ENCODE data around the gene CDK11A.
A peak's percentile ranks its signal among the peaks of the same experiment; 100 is the strongest.
"Not testable (repeated sequence)": the region's sequence is repeated elsewhere in the genome, so short reads cannot be mapped to it uniquely, and the experiment has no call there.

Gene CDK11A

DNA sequence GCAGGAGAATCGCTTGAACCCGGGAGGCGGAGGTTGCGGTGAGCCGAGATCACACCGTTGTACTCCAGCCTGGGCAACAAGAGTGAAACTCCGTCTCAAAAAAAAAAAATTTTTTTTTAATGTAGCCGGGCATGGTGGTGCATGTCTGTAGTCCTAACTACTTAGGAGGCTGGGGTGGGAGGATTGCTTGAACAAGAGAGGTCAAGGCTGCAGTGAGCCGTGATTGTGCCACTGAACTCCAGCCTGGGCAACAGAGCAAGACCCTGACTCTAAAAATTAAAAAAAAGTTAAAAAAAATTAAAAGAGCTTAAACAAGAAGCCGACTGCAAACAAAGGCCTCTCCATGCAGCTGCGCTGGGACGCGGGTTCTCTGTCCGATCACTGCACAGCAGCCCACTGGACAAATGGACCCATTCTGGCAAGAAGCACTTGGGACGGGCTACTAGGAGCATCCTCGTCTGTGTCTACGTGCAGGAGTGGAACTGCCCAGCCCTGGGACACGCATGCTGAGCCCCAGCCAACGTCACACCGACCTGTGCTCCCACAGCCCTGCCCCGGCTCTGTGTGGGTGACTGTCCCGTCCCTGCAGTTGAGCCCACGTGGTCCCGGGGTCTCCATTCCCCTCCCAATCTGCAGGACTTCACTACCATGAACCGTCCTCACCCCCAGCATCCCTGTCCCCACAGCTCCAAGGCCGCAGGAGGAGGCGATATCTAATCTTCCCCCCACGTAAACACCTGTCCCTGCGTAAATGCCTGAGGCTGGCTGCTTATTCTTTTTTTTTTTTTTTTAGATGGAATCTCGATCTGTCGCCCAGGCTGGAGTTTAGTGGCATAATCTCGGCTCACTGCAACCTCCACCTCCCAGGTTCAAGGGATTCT is 43.9 kb downstream of the CDK11A start:
- H3K27me3 ChIP-seq: no peaks in the 10 kb centered on the region
- H3K4me3 ChIP-seq: no peak overlapping the region
- H3K27ac ChIP-seq: no peak overlapping the region
- intact Hi-C loops (cut with DNase I; ENCODE audit: low total_unique reads): no loop called here
- peaks cover 0 to 49% (median 3%) of the 10 kb centered on the region in 4 donors for H3K4me1 ChIP-seq
- H3K9me3 ChIP-seq: no peaks in the 10 kb centered on the region
- peaks cover 0 to 23% (median 9%) of the 10 kb centered on the region in 3 donors for H3K36me3 ChIP-seq
- TF ChIP-seq, protein P1, sequence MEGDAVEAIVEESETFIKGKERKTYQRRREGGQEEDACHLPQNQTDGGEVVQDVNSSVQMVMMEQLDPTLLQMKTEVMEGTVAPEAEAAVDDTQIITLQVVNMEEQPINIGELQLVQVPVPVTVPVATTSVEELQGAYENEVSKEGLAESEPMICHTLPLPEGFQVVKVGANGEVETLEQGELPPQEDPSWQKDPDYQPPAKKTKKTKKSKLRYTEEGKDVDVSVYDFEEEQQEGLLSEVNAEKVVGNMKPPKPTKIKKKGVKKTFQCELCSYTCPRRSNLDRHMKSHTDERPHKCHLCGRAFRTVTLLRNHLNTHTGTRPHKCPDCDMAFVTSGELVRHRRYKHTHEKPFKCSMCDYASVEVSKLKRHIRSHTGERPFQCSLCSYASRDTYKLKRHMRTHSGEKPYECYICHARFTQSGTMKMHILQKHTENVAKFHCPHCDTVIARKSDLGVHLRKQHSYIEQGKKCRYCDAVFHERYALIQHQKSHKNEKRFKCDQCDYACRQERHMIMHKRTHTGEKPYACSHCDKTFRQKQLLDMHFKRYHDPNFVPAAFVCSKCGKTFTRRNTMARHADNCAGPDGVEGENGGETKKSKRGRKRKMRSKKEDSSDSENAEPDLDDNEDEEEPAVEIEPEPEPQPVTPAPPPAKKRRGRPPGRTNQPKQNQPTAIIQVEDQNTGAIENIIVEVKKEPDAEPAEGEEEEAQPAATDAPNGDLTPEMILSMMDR (IDR thresholded peaks at IDR 0.05): no peak
- peak in 1 of 2 donors; percentile 34 for DNase-seq

DNA sequence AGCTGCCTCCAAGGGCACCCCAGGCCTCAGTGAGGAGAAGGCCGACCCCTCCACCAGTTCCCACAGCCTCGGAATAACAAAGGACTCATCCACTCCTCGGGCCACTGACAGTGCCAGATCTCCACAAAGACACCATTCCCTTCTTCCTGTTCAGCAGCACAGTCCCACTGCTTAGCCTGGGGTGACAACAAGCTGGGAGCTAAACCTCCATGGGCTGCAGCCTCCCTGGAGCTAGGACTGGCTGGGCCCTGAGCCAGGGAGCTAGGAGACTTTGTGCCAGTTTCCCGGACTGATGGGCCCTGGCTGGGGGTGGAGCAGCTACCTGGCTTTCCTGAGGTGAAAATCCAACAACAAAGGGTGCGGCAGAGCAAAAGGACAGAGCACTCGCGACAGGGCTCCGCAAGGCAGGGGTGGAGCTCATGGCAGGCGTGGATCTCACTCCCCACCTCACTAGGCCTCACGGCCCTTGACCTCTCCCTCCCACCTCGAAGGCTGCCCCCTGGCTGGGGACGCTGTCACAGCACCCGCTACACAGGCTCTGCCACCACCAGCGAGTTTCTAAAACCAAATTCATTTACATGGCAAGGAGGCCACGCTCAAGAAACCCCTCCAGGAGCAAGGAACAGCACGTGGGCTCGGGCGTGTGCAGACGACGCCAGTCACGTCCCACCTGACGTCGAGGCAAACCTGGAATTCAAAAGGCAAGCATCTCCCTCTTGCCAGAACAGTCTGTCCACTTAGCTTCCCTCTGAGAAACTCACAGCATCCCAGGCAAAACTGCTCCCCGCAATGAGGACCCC is 45.4 kb downstream of the CDK11A start:
- DNase-seq: peak in 1 of 2 donors; percentile 48
- H3K4me1 ChIP-seq: peaks cover 0 to 42% (median 3%) of the 10 kb centered on the region in 4 donors
- no peak overlapping the region for H3K27ac ChIP-seq
- no peaks in the 10 kb centered on the region for H3K9me3 ChIP-seq
- TF ChIP-seq, protein P1 (IDR thresholded peaks at IDR 0.05): no peak
- H3K4me3 ChIP-seq: no peak overlapping the region
- intact Hi-C loops (cut with DNase I; ENCODE audit: low total_unique reads): no loop called here
- peaks cover 0 to 36% (median 9%) of the 10 kb centered on the region in 3 donors for H3K36me3 ChIP-seq
- no peaks in the 10 kb centered on the region for H3K27me3 ChIP-seq

DNA sequence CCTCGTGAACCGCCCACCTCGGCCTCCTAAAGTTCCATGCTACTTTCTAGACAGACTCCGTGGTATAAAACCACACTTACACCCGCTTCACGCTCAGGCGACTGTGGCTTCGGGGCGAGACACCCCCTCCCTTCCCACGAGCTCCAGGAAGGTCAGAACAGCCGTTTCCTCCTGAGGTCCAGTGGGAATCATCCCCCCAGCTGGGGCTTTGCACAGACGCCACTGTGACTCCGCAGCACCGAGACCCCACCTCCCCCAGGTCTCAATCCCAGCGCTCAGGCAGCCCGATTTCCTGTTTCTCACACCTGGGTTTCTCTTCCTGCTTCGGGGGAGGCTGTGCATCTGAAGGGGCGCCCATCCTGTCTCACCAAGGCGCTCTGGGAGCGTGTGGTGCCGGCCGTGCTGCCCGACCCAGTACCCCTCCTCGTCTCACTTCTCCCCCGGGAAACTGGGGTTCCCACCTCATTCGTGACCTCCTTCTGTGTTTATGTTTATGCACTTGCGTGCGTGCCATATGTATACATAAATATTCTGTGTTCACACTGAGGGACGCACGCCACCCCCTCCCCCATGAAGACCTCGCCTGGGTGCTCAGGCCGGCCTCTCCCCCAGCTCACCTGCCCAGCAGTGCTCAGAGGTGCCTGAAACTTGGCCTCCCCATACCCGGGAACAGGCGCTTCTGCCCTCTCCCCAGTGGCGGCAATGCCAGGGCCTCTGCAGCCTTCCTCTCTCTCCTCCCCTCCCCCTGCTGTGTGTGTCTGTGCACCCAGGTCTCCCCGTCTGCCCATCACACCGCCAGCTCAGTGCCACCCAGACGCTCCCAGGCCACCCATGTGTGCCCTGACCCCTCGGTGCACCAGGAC is 46.2 kb downstream of the CDK11A start:
- TF ChIP-seq, protein P1 (IDR thresholded peaks at IDR 0.05): no peak
- DNase-seq: peak in 1 of 2 donors; percentile 60
- no peak overlapping the region for H3K4me3 ChIP-seq

DNA sequence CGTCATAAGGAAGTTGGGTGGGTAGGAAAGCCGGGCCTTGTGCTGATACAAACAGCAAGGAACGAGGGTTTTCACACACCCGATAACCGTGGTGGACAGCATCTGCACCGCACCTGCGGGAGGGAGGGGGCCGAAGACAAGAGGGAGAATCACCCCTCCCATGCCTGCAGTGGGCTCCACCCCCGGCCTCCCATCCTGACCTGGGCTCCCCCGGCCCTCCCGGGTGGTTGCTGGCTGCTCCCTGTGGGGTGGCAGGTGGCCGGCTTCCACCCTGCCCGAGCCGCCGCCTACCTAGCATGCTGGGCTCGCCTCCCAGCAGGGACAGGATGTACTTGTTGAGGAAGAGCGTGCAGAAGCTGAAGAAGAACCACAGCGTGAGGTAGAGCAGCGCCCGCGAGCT is 48.1 kb downstream of the CDK11A start:
- peaks cover 15 to 50% (median 19%) of the 10 kb centered on the region in 3 donors for H3K36me3 ChIP-seq
- H3K9me3 ChIP-seq; H3K27me3 ChIP-seq; H3K27ac ChIP-seq; H3K4me3 ChIP-seq; intact Hi-C loops (cut with DNase I; ENCODE audit: low total_unique reads): not testable (repeated sequence)
- peaks cover 0 to 30% (median 3%) of the 10 kb centered on the region in 4 donors for H3K4me1 ChIP-seq
- DNase-seq: peak in 1 of 2 donors; percentile 35

More for the DNA sequence above, 46.2 kb downstream of the CDK11A start:
- intact Hi-C loops (cut with DNase I; ENCODE audit: low total_unique reads): no loop called here
- Histone ChIP-seq H3K36me3 (peaks cover 0 to 41% (median 6%) of the 10 kb centered on the region in 3 donors), H3K4me1 (peaks cover 0 to 34% (median 3%) of the 10 kb centered on the region in 4 donors), H3K9me3 (no peaks in the 10 kb centered on the region), H3K27me3 (no peaks in the 10 kb centered on the region), H3K27ac (no peak overlapping the region)

DNA sequence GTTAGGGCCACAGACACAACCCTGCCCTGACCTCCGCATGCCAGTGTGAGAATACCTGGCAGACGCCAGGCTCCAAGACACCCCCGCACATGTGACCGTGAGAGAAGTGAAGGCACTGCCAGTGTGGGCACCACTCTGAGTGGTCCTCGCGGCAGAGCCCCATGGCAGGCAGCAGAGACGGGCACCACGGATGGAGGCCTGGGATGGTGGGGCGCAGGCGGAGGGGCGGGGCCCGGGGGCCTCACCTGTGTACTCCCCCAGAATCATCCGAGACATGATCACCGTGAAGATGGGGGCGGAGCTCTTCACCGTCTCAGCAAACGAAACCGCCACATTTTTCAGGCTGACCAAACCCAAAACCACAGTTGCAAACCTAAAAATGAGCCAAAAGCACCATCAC is 48.9 kb downstream of the CDK11A start:
- intact Hi-C loops (cut with DNase I; ENCODE audit: low total_unique reads); H3K27me3 ChIP-seq; H3K4me3 ChIP-seq; H3K9me3 ChIP-seq; H3K27ac ChIP-seq: not testable (repeated sequence)
- peaks cover 0 to 24% (median 3%) of the 10 kb centered on the region in 4 donors for H3K4me1 ChIP-seq
- peak in 1 of 2 donors; percentile 12 for DNase-seq
- peaks cover 19 to 59% (median 25%) of the 10 kb centered on the region in 3 donors for H3K36me3 ChIP-seq

DNA sequence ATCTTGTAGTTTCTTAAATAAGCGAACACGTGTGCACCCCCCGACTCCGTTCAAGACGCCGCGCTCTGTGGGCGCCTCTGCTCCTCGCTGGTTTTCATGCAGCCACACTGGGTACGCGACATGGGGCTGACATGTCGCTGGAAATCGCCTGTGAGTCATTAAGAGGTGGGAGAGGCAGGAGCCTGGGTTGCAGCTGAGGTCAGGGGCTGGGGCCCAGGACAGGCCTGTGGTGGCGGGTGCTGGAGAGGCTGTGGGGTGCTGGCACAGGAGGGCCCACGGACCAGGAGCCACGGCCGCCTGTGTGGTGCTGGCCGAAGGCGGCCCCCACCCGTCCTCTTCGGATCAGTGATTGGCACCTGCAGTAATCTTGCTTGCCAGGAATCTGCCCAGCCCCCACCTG is 49.4 kb downstream of the CDK11A start:
- H3K4me3 ChIP-seq; H3K9me3 ChIP-seq; H3K27me3 ChIP-seq; intact Hi-C loops (cut with DNase I; ENCODE audit: low total_unique reads); H3K27ac ChIP-seq: not testable (repeated sequence)
- peak in 1 of 2 donors; percentile 34 for DNase-seq
- H3K36me3 ChIP-seq: peaks cover 21 to 63% (median 29%) of the 10 kb centered on the region in 3 donors
- H3K4me1 ChIP-seq: peaks cover 0 to 24% (median 3%) of the 10 kb centered on the region in 4 donors

Data from tibial artery (tissue), 4 donors.